DND-41 (cell line): Measurements from ENCODE around the gene ACTL8.

Experiments
- ATAC-seq: fragments of 200-7000 bp; cut with Tn5 transposase; 3 replicates; pipeline ENCODE4 v1.9.1; 2021; ENCODE audit warnings: low read depth; ENCODE audit not compliant: insufficient read depth
- DNase-seq: peaks from one replicate; pipeline ENCODE4 v3.0.0-alpha.2; 2020
- H2AFZ ChIP-seq: 2 replicates; pipeline ENCODE4 v1.6.0; 2012; ENCODE audit warnings: low read depth, low read length
- H3K27ac ChIP-seq: 2 replicates; pipeline ENCODE4 v1.5.1; 2012; ENCODE audit warnings: low read length, inconsistent platforms
- H3K27me3 ChIP-seq: fragments of 200-600 bp; sonication (generic); 2 replicates; pipeline ENCODE4 v1.6.0; 2012; ENCODE audit warnings: low read length, mild to moderate bottlenecking, inconsistent platforms; ENCODE audit not compliant: insufficient read depth, poor library complexity
- H3K36me3 ChIP-seq: 2 replicates; pipeline ENCODE4 v1.5.1; 2012; ENCODE audit warnings: low read length, inconsistent platforms; ENCODE audit not compliant: insufficient read depth
- H3K4me1 ChIP-seq: 2 replicates; pipeline ENCODE4 v1.5.1; 2012; ENCODE audit warnings: mild to moderate bottlenecking, low read length; ENCODE audit not compliant: insufficient read depth
- H3K4me2 ChIP-seq: 2 replicates; pipeline ENCODE4 v1.6.0; 2012; ENCODE audit warnings: mild to moderate bottlenecking, moderate library complexity, low read length, inconsistent platforms; ENCODE audit not compliant: insufficient read depth
- H3K4me3 ChIP-seq, 2 experiments: fragments of 200-600 bp in 1 of 2; shearing (Covaris generic) in 1 of 2; 2 replicates each; pipeline ENCODE4 v1.5.1; 2012 to 2016; ENCODE audit warnings: inconsistent platforms in 2 of 2, low read length in 2 of 2, mild to moderate bottlenecking in 2 of 2, low read depth in 1 of 2, moderate library complexity in 1 of 2
- H3K79me2 ChIP-seq: 2 replicates; pipeline ENCODE4 v1.6.0; 2012; ENCODE audit warnings: low read length, inconsistent platforms; ENCODE audit not compliant: insufficient read depth
- H3K9ac ChIP-seq: 2 replicates; pipeline ENCODE4 v1.6.0; 2012; ENCODE audit warnings: low read depth, mild to moderate bottlenecking, inconsistent platforms, low read length, moderate library complexity
- H3K9me3 ChIP-seq: 2 replicates; pipeline ENCODE4 v1.5.1; 2012; ENCODE audit warnings: low read length, moderate library complexity, mild to moderate bottlenecking, inconsistent platforms; ENCODE audit not compliant: insufficient read depth, severe bottlenecking
- H4K20me1 ChIP-seq: 2 replicates; pipeline ENCODE4 v1.6.0; 2012; ENCODE audit warnings: low read length; ENCODE audit not compliant: insufficient read depth
- EZH2 ChIP-seq: IDR thresholded peaks from 3 replicates; pipeline ENCODE4 v1.6.1; 2012; ENCODE audit warnings: borderline replicate concordance, low read depth, mild to moderate bottlenecking, moderate library complexity, low read length, inconsistent platforms; ENCODE audit not compliant: severe bottlenecking
- TF ChIP-seq, protein P1 (sequence below): IDR thresholded peaks from 2 replicates; pipeline ENCODE4 v1.5.1; 2012; ENCODE audit warnings: borderline replicate concordance, low read length, moderate library complexity, mild to moderate bottlenecking; ENCODE audit not compliant: poor library complexity, severe bottlenecking; ENCODE audit errors: extremely low read depth

ACTL8 gene

GRCh38 chr1:17822741-17823426, 67.8 kb downstream of the ACTL8 start:
- peaks cover 4% of the 10 kb centered on the region for H3K27me3 ChIP-seq
- TF ChIP-seq EZH2 = no peak
- TF ChIP-seq, protein P1, sequence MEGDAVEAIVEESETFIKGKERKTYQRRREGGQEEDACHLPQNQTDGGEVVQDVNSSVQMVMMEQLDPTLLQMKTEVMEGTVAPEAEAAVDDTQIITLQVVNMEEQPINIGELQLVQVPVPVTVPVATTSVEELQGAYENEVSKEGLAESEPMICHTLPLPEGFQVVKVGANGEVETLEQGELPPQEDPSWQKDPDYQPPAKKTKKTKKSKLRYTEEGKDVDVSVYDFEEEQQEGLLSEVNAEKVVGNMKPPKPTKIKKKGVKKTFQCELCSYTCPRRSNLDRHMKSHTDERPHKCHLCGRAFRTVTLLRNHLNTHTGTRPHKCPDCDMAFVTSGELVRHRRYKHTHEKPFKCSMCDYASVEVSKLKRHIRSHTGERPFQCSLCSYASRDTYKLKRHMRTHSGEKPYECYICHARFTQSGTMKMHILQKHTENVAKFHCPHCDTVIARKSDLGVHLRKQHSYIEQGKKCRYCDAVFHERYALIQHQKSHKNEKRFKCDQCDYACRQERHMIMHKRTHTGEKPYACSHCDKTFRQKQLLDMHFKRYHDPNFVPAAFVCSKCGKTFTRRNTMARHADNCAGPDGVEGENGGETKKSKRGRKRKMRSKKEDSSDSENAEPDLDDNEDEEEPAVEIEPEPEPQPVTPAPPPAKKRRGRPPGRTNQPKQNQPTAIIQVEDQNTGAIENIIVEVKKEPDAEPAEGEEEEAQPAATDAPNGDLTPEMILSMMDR = no peak
- no peak for ATAC-seq
- no peaks in the 10 kb centered on the region for H3K9me3 ChIP-seq
- no peak overlapping the region for H3K4me2 ChIP-seq
- DNase-seq = no peak
- H2AFZ ChIP-seq = no peak overlapping the region
- H3K27ac ChIP-seq = no peak overlapping the region
- H3K4me1 ChIP-seq = no peaks in the 10 kb centered on the region
- no peaks in the 10 kb centered on the region for H4K20me1 ChIP-seq
- H3K9ac ChIP-seq = no peak overlapping the region
- no peaks in the 10 kb centered on the region for H3K36me3 ChIP-seq
- H3K79me2 ChIP-seq = no peaks in the 10 kb centered on the region
- no peak overlapping the region for H3K4me3 ChIP-seq

GRCh38 chr1:17825273-17826164, 70.4 kb downstream of the ACTL8 start:
- no peak overlapping the region for H2AFZ ChIP-seq
- H3K9ac ChIP-seq = no peak overlapping the region
- H3K4me2 ChIP-seq = no peak overlapping the region
- H3K27ac ChIP-seq = no peak overlapping the region
- peaks cover 4% of the 10 kb centered on the region for H3K27me3 ChIP-seq
- no peaks in the 10 kb centered on the region for H3K79me2 ChIP-seq
- no peak for TF ChIP-seq EZH2
- TF ChIP-seq, protein P1 = no peak
- no peaks in the 10 kb centered on the region for H3K9me3 ChIP-seq
- H3K4me1 ChIP-seq = no peaks in the 10 kb centered on the region
- H4K20me1 ChIP-seq = no peaks in the 10 kb centered on the region
- ATAC-seq (no peak), DNase-seq (no peak)
- H3K36me3 ChIP-seq = no peaks in the 10 kb centered on the region
- H3K4me3 ChIP-seq = no peak overlapping the region

- TF ChIP-seq, protein P1 = peak; percentile 60
- no peak for TF ChIP-seq EZH2
- Histone ChIP-seq H2AFZ (no peak overlapping the region), H3K79me2 (no peaks in the 10 kb centered on the region), H3K4me1 (no peaks in the 10 kb centered on the region), H3K27me3 (peaks cover 4% of the 10 kb centered on the region), H3K4me3 (no peak overlapping the region), H3K9me3 (no peaks in the 10 kb centered on the region), H3K4me2 (no peak overlapping the region), H4K20me1 (no peaks in the 10 kb centered on the region), H3K9ac (no peak overlapping the region), H3K36me3 (no peaks in the 10 kb centered on the region), H3K27ac (no peak overlapping the region)
- ATAC-seq (no peak), DNase-seq (peak; percentile 16)
These were observed 71.0 kb downstream of the ACTL8 start for GRCh38 chr1:17826165-17826488.
